Left lung (tissue), 14 donors: ENCODE data around the gene TRIP11. TPM values are rescaled to one million over a fixed set of nuclear protein-coding genes. Genes with fewer than 3 reads are reported as not detected.

Experiments
- ATAC-seq: fragments of 200-7000 bp; cut with Tn5 transposase; one replicate; pipeline ENCODE4 v1.9.1; 2020; ENCODE audit warnings: moderate library complexity
- DNase-seq, 4 donors: peaks; one replicate each; pipeline ENCODE4 v3.0.0-alpha.2; 2013 to 2020
- H3K27ac ChIP-seq, 2 donors: fragments of 200-600 bp; sonication (generic) in 1 of 2; one replicate each; pipeline versions ENCODE4 v1.5.0 to v1.8.0; 2020 to 2021
- H3K27me3 ChIP-seq, 2 donors: fragments of 200-600 bp; sonication (generic) in 1 of 2; one replicate each; pipeline versions ENCODE4 v1.5.0 to v1.8.0; 2020 to 2021
- H3K36me3 ChIP-seq, 2 donors: fragments of 200-600 bp; sonication (generic) in 1 of 2; one replicate each; pipeline versions ENCODE4 v1.5.0 to v1.8.0; 2020 to 2021
- H3K4me1 ChIP-seq, 2 donors: fragments of 200-600 bp; one replicate each; pipeline ENCODE4 v1.8.0; 2021
- H3K4me3 ChIP-seq, 2 donors: fragments of 200-600 bp; sonication (generic) in 1 of 2; one replicate each; pipeline versions ENCODE4 v1.5.0 to v1.8.0; 2020 to 2021; ENCODE audit warnings: mild to moderate bottlenecking in 1 of 2
- H3K9me3 ChIP-seq, 2 donors: fragments of 200-600 bp; sonication (generic) in 1 of 2; one replicate each; pipeline versions ENCODE4 v1.5.0 to v1.8.0; 2020 to 2021
- CTCF ChIP-seq, 2 donors: fragments of 200-600 bp; sonication (generic) in 1 of 2; IDR thresholded peaks; one replicate each; pipeline versions ENCODE4 v1.5.0 to v1.8.0; 2021; ENCODE audit warnings: antibody characterized with exemption in 2 of 2
- intact Hi-C, 2 donors: fragments of 100-400 bp; cut with DNase I; formaldehyde crosslinking; loops; one replicate each; pipeline versions ENCODE4 v1.11.2 to v1.14.2; 2022
- long read RNA-seq, 12 donors: library from polyadenylated mRNA in 2 of 12; unstranded in 2 of 12; transcript quantifications; one replicate each; pipeline ENCODE4 v2.0.0 and lab custom pipeline, GENCODE V29; 2019 to 2026
- polyA plus RNA-seq, 6 donors: library from polyadenylated mRNA; unstranded; fragments of 120-200 nt; gene quantifications; one replicate each; pipeline ENCODE4 v1.2.1, GENCODE V29; 2013; ENCODE audit not compliant: insufficient read length in 6 of 6
- total RNA-seq, 2 donors: library from RNA; stranded (reverse); fragmentation: NEBNext Ultra II Directional; extraction: Animal tissue kit (Norgen Biotek cat#: 25700); gene quantifications; one replicate each; pipeline ENCODE4 v1.2.1, GENCODE V29; 2021
- donor health status: DM: no; HTN: yes; CAD: no.
- donor health status: DM: no; HTN: no; CAD: no.

Gene TRIP11
- total RNA-seq, result 10 to 100 TPM; 50.5 to 64.3 TPM
- polyA plus RNA-seq, result 10 to 100 TPM; 26.3 to 37.3 (median 35.6) TPM
- long read RNA-seq, donor 1, partial matches to known transcripts, result 6 of 6 reads
- long read RNA-seq, donor 1, other reads (novel, unspliced or antisense), result 0 of 6 reads
- long read RNA-seq, donor 2, partial matches to known transcripts, result 6 of 6 reads
- long read RNA-seq, donor 2, other reads (novel, unspliced or antisense), result 0 of 6 reads
- long read RNA-seq, donor 3, result 0 reads
- long read RNA-seq, donor 4, partial matches to known transcripts, result 13 of 15 reads
- long read RNA-seq, donor 4, other reads (novel, unspliced or antisense), result 2 of 15 reads
- long read RNA-seq, donor 5, result 0 reads
- long read RNA-seq, donor 6, result 0 reads
- long read RNA-seq, donor 7, result 0 reads
- long read RNA-seq, donor 8, result 0 reads
- long read RNA-seq, donor 9, result 0 reads
- long read RNA-seq, donor 10, partial matches to known transcripts, result 11 of 12 reads
- long read RNA-seq, donor 10, other reads (novel, unspliced or antisense), result 1 of 12 reads
- long read RNA-seq, donor 11, result 0 reads
- long read RNA-seq, donor 12, partial matches to known transcripts, result 0 of 1 reads
- long read RNA-seq, donor 12, other reads (novel, unspliced or antisense), result 0 of 1 reads

DNA sequence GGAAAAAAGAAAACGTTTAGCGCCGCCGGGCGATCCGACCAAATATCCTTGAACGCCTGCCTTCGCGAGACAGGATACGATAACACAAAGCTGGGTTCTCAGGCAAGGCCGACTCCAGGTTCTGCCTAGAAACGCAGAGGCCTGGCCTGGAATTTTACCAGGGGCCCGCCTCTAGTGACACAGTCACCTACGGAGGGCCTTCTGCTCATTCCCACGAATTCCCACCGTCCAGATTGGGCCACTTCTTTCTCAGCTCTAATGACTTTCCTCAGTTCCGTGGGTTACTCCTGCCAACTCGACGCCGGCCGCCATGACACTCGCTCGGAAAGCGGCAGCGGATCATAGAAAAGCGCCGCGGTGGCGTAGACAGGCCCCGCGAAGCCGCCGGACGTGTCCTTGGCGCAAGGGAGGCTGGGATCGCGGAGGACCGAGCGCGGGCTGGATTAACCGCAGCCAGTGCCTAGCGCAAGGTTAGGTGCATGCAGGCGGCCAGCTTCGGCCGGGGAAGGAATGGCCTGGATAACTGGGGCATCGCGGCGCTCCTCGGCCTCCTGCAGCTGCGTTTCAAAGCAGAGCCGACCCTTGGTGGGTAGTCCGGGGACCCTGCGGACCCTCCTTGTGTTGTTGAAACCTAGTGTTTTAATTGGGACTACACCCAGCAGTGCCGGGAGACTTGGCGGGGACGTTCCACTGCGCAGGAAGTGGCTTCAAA, at the start of gene TRIP11:
Gene TRIP11 (minus strand): TSS at position 341 of the 712 bp plus-strand sequence. CDS start 374 bp downstream, outside the sequence.
- no peak for TF ChIP-seq CTCF (IDR thresholded peaks at IDR 0.05)
- Histone ChIP-seq H3K27me3 (no peaks in the 10 kb centered on the region), H3K27ac (peak within 1 kb of the TSS; percentile 95 to 98), H3K4me3 (peak within 1 kb of the TSS; percentile 74 to 92), H3K9me3 (no peaks in the 10 kb centered on the region), H3K4me1 (peaks cover 17 to 45% of the 10 kb centered on the region in 2 donors), H3K36me3 (peaks cover 0 to 6% of the 10 kb centered on the region in 2 donors)
- ATAC-seq (peak; percentile 99), DNase-seq (peak; percentile 91 to 99 (median 94))
- intact Hi-C loops, result no loop called here

DNA sequence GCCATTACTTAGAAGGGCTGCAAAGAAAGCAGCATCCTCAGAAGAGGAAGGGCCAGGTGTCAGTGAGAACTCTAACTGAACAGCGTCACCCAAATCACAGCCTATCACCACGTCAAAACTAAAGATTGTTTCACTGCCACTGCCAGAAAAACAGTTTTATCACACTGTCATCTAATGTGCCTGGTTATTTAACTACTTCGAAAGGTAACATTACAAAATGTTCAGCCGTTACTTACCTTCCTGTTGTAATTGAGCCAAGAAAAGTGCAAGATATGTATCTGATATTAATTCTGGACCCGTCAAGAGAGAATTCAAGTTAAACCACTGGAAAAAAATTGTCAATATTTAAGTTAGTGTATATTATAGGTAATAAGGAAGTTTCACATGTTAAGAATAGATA, 48.6 kb upstream of the TRIP11 start:
- H3K27ac ChIP-seq, result no peak overlapping the region
- H3K9me3 ChIP-seq, result no peaks in the 10 kb centered on the region
- TF ChIP-seq CTCF (IDR thresholded peaks at IDR 0.05), result no peak
- DNase-seq (no peak), ATAC-seq (no peak)
- intact Hi-C loops, result no loop called here
- no peaks in the 10 kb centered on the region for H3K4me1 ChIP-seq
- H3K36me3 ChIP-seq, result peaks cover 0 to 76% of the 10 kb centered on the region in 2 donors
- no peak overlapping the region for H3K4me3 ChIP-seq
- no peaks in the 10 kb centered on the region for H3K27me3 ChIP-seq

GRCh38 chr14:92074555-92074954, 34.7 kb upstream of the TRIP11 start:
- Histone ChIP-seq H3K27ac (no peak overlapping the region), H3K9me3 (no peaks in the 10 kb centered on the region), H3K4me3 (no peak overlapping the region), H3K4me1 (peaks cover 0 to 8% of the 10 kb centered on the region in 2 donors), H3K27me3 (no peaks in the 10 kb centered on the region), H3K36me3 (peaks cover 0 to 89% of the 10 kb centered on the region in 2 donors)
- TF ChIP-seq CTCF (IDR thresholded peaks at IDR 0.05), result no peak
- ATAC-seq (peak; percentile 67), DNase-seq (no peak)
- intact Hi-C loops, result no loop called here

DNA sequence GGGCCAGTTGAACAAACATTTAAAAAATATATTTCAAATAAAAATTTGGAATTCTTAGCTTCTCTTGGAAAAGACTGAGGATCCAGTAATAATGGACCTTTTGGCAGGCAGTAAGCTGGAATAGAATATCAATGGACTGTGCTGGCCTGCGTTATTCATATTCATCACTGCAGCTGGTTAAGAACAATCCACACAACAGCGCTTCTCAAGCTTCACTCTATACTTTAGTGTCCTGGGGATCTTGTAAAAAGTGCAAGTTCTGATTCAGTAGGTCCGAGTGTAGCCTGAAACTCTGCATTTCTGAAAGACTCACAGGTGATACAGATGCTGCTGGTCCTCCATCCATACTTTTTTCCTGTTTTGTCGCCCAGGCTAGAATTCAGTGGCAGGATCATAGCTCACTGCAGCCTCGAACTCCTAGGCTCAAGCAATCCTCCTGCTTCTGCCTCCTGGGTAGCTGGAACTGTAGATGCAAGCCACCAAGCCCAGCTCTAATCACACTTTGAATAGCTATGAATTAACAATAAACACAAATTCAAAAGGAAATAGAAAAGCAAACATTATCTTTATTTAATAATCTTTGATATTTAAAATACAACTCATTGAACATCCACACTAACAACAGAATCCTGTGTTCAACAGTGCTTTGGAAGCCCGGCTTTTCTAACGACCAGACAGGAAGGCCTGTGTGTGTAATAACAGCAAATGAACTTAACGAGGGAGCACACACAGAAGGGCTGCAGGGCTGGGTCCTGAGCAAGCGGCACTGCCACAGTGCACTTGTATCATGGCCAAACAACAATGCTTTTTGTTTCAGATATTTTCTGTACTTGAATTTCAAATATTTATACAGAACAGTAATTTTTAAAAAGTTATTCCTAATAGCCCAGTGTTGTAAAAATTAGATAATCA, 18.4 kb upstream of the TRIP11 start:
- no peak for TF ChIP-seq CTCF (IDR thresholded peaks at IDR 0.05)
- Histone ChIP-seq H3K27me3 (no peaks in the 10 kb centered on the region), H3K4me3 (no peak overlapping the region), H3K27ac (no peak overlapping the region), H3K4me1 (no peaks in the 10 kb centered on the region), H3K36me3 (peaks cover 0 to 6% of the 10 kb centered on the region in 2 donors), H3K9me3 (no peaks in the 10 kb centered on the region)
- DNase-seq, result no peak
- no peak for ATAC-seq
- intact Hi-C loops, result no loop called here
